NCI-H2227 treated with DMSO at 0.1 percent for 48 hours (cell line): Measurements from ENCODE around the gene SPEN.
"Not testable (repeated sequence)": the region's sequence is repeated elsewhere in the genome, so short reads cannot be mapped to it uniquely, and the experiment has no call there.

ENCODE experiments used
- DNase-seq: peaks from one replicate; lab custom pipeline; 2025; lab: John Stamatoyannopoulos, UW

SPEN gene

GRCh38 chr1:15961492-15961891 is 114.0 kb downstream of the SPEN start:
- no peak for DNase-seq

DNA sequence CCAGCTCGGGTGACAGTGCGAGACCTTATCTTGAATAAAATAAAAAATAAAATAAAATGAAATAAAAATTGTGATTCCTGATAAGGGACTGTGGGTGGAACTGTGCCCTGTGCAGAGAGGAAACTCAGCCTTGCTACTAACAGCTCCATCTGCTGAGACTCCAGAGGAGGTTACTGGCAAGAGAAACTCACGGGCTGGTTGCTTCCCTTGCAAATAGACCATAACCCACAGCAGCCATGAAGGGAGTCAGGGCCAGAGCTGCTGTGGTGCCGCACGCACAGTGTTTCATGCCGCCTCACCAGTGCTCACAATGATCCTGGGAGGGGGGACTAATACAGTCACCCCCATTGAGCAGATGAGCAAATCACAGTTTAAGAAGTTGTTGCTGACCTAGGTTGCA is 114.7 kb downstream of the SPEN start:
- no peak for DNase-seq

GRCh38 chr1:15962671-15963362 is 115.3 kb downstream of the SPEN start:
- no peak for DNase-seq

DNA sequence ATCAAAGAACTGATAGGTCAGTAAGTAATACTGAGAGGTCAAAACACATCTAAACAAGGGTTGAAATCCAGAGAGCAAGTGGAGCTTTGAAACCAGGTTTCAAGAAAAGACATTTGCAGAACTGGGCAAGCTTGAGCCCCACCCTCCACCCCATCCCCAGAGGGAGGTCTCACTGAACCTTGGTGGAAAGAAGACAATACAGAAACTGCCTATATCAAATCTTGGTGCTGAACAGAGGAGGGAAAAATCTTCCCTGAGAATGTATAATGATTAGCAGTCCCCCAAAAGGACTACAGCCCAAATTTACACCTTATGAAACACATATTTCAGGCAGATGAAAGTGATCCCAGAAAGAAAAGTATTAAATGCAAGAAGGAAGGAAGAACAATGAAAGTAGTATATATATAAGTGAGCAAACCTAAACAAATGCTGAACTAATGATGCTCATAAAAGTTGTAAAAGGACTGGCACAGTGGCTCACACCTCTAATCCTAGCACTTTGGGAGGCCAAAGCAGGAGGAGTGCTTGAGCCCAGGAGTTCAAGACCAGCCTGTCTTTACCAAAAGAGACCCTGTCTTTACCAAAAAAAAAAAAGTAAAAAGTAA is 116.0 kb downstream of the SPEN start:
- DNase-seq: no peak

DNA sequence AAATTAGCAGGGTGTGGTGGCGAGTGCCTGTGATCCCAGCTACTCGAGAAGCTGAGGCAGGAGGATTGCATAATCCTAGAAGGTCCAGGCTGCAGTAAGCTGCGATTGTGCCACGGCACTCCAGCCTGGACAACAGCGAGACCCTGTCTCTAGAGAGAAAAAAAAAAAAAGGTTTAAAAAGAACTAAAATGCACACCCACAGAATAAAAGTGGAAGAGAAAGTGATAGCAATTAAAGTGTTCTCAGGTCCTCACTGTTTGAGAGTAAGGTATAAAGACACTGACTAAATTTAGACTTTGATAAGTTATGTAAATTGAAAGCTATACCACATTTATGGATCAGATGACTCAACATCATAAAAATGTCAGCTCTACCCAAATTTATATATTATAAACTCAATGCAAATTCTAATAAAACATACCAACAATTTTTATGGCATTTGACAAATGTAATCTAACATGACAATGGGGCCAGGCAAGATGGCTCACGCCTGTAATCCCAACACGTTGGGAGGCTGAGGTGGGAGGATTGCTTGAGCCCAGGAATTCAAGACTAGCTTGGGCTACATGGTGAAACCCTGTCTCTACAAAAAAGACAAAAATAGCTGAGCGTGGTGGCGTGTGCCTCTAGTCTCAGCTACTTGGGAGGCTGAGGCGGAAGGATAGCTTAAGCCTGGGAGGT is 116.6 kb downstream of the SPEN start:
- DNase-seq: no peak

DNA sequence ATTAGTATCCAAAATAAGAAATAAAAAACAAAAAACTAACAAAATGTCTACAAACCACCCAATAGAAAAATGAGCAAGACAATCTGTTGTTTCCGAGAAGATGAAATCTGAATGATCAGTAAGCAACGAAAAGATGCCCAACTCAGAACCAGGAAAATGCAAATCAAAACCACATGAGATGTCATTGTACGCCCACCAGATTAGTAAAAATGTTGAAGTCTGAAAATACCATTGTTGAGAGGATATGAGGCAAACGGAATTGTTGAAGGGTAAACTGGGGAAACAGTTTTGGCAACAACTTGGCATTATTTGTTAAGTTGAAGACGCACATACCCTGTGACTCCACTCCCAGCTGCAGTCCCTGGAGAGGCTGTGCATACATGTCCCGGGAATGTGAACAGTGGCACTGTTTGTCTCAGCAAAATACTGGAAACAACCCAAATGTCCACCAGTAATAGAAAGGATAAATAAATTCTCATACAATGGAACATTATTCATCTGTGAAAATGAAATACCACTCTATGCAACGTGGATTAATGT is 117.8 kb downstream of the SPEN start:
- no peak for DNase-seq

DNA sequence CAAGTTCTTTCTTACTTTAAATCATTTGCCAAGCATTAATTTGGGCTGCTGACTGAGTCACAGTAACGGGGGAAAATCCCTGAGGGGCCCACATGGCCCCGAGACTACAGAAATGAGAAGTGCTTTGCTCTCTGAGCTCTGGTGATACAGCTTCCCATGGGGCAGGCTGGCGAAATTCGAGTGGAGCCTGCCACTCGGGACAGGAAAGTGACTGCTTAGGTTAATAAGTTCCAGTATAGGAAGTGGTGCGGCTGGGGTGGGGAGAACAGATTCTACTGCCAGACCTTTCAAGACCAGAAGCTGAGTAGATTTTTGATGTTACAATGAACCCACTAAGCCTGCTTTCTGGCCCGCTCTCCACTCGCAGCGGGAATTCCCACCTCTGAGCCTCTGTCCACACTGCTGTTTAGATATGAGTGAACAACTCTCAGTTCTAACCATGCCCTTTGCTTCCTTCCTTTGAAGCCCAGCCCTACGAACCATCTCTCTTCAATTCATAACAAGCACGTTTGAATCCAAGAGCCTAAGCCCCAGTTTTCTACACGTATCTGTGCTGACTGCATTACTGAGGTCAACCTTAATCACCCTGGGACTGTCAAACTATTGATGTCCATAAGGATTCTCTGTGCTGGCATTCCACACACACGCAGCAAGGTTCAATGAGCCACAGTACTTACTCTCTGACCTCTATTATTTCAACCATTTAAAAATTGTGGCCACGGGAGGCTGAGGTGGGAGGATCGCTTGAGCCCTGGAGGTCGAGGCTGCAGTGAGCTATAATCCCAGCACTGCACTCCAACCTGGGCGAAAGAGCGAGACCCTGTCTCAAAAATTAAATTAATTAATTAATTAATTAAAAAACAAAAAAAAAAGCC is 118.8 kb downstream of the SPEN start:
- DNase-seq: no peak

DNA sequence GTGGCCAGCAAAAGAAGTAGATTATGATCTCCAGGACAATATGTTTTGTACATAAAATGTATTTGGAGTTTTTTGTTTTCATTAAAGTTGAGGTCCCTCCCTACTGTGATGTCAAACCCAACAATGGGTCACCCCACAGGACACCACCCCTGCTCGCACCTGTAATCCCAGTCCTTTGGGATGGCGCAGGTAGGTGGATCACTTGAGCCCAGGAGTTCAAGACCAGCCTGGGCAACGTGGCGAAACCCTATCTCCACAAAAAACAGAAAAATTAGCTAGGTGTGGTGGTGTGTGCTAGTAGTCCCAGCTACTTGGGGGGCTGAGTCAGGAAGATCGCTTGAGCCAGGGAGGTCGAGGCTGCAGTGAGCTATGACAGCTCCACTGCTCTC is 119.4 kb downstream of the SPEN start:
- DNase-seq: no peak

- DNase-seq: no peak
Measured at GRCh38 chr1:15968172-15968571, 120.7 kb downstream of the SPEN start.

DNA sequence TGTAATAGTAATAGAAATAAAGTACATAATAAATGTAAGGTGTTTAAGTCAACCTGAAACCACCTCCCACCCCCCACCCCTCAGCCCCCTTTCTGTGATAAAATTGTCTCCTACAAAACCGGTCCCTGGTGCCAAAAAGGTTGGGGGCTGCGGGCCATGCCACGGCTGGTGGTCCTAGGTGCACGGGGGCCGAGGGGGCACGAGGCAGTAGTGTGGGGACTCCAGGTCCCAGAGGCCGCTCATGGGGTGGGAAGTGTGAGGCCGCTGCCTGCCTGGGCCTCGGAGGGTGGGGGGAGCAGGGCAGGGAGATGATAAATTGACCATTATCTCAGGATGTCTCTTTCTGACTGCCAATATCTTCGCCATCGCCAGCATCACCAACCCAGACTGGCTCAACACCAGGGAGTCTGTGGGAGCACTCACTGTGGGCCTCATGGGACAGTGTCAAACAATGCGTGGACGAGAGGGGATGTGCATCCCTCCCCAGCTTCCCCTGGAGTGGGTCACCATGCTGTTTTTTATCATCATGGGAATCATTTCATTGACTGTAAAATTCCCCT is 121.9 kb downstream of the SPEN start:
- DNase-seq: no peak

- no peak for DNase-seq
Measured at GRCh38 chr1:15970911-15971310, 123.4 kb downstream of the SPEN start.

DNA sequence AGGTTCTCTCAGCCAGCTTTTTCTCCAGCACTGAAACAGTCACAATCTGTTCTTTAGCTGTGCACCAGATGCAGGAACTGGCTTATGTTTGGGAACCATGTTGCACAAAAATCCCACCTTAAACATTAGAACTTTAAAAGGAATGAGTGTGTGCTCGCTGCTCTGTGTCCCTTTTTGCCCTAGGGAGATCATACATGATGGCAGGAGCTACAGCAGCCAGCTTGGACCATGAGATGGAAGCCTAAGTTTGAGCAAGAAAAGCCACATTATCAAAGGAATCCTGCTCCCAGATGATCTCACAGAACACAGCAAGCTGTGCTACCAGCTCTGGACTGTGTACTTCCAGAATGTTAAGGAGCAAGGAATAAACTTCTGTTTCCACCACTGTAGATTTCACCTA is 124.9 kb downstream of the SPEN start:
- DNase-seq: no peak

- no peak for DNase-seq
Measured at GRCh38 chr1:15973772-15974171, 126.3 kb downstream of the SPEN start.

DNA sequence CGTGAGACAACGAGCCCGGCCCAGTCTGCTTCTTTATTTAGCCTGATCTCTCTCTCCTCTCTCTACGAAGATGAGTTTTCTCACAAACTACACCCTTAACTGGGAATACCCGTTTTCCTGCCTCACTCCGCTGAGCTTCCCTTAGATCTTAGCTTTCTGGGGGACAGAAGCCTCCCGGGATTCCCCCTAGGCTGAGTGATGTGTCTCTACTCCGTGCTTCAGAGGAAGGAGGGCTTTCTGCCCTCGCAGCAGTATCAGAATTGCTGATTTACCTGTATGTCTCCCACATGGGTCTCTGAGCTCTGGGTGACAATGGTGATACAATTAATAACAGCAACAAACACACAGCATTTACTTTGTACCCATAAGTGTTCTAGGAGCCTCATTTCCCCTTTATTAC is 127.3 kb downstream of the SPEN start:
- no peak for DNase-seq

- peak; percentile 48 for DNase-seq
Measured at GRCh38 chr1:15975358-15975804, 127.9 kb downstream of the SPEN start.

DNA sequence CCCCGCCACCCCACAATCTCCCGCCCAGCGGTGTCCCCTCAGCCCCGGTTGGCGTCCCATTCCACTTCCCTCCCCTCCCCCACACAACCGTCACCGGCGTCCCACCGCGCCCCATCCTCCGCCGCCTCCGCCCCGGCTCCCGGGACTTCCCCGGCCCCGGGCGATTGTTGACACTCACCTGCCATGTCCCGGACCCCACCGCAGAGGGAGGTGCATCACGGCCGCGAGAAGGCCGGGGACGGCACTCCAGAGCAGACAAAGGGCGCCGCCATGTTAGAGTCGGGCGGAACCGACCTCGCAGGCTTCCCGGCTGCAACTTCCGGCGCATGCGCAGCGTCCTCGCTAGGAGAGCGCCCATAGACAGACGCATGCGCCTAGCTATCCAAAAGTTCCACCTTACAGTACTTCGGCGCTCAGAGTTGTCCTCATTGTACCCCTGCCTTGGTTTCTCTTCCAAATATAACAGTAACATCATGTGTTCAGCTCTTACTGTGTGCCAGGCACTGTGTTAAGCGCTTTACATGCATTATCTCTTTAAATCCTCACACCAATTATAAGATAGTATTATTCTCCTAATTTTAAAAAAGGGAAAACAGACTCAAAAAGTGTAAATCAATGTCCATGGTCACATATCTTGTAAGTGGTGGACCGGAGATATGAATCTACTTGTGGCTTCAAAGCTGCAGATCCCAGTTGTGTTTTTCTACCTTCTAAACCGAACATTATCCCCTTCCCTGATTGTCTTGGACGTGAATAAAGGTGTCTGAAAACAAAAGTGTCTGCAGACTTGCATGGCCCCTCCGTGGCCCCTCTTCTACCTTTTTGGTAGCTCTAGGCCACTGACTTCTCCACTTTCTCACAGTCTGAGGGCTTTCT is 128.5 kb downstream of the SPEN start, which contains the start of gene ZBTB17:
Gene ZBTB17 (minus strand): TSS at position 297 of the 876 bp plus-strand sequence. CDS start 27,606 bp downstream, outside the sequence.
- peak; percentile 93 for DNase-seq

GRCh38 chr1:15977947-15978346 is 130.4 kb downstream of the SPEN start:
- DNase-seq: not testable (repeated sequence)

DNA sequence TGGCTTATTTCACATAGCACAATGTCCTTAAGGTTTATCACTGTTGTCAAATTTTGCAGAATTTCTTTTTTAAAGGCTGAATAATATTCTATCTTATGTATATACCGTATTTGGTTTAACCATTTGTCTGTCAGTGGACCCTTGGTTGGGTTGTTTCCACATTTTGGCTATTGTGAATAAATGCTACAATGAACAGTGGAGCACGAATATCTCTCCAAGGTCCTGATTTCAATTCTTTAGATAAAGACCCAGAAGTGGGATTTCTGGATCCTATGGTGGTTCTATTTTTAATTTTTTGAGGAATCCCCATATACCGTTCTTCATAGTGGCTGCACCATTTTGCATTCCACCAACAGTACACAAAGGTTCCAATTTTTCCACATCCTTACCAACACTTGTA is 134.2 kb downstream of the SPEN start:
- DNase-seq: no peak

- DNase-seq: no peak
Measured at GRCh38 chr1:15983275-15983674, 135.8 kb downstream of the SPEN start.

DNA sequence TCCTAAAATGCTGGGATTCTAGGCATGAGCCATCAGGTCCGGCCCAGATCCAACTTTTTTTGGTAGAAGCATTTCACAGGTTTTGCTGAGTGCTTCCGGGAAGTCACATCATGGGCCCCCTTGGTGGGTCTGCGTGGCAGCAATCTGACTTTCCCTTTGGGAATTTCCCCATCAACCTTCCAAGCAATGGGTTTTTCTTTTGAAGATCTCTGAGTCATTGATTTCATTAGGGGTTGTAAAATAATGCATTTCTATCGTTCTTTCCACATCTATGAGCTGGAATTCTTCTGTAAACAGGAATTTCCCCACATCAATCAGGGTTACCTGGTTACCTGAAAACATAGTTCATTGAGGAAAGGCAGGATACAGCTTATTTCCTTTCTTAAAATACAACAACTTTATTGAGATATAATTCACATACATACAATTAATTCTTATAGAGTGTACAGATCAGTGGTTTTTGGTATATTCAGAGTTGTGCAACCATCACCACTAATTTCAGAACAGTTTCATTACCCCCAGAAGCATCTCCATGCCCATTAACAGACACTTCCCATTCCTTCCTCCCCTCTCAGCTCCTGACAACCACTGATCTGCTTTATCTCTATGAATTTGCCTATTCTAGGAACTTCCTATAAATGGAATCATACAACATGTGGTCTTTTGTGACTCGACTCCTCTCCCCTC is 138.2 kb downstream of the SPEN start:
- no peak for DNase-seq
